Neural cell (in vitro differentiated cells): ENCODE measurements around the gene GPR85. TPM values are rescaled to one million over a fixed set of nuclear protein-coding genes. Genes with fewer than 3 reads are reported as not detected.

Experiments
- H2AFZ ChIP-seq: fragments of 200-600, 300-800 bp; sonication (generic), shearing (Covaris generic); 2 replicates; pipeline ENCODE4 v1.6.0; 2014; ENCODE audit warnings: low read depth, mild to moderate bottlenecking, antibody characterized with exemption, low read length, moderate library complexity
- H3F3A ChIP-seq: fragments of 200-600 bp; shearing (Covaris generic); 2 replicates; pipeline ENCODE4 v1.6.1; 2016; ENCODE audit warnings: mild to moderate bottlenecking, moderate library complexity, mixed read lengths, antibody characterized with exemption, low read length; ENCODE audit not compliant: insufficient read depth, poor library complexity, severe bottlenecking
- H3K27ac ChIP-seq: fragments of 200-600, 300-800 bp; sonication (generic), shearing (Covaris generic); 2 replicates; pipeline ENCODE4 v1.5.1; 2014; ENCODE audit warnings: mild to moderate bottlenecking, low read length, moderate library complexity
- H3K27me3 ChIP-seq: fragments of 300-800, 200-600 bp; sonication (generic), shearing (Covaris generic); 2 replicates; pipeline ENCODE4 v1.6.0; 2014; ENCODE audit warnings: mild to moderate bottlenecking, low read depth, low read length, moderate library complexity; ENCODE audit not compliant: insufficient read depth
- H3K36me3 ChIP-seq: fragments of 300-800, 200-600 bp; sonication (generic), shearing (Covaris generic); 2 replicates; pipeline ENCODE4 v1.5.1; 2014; ENCODE audit warnings: mild to moderate bottlenecking, antibody characterized with exemption, low read length, moderate library complexity; ENCODE audit not compliant: insufficient read depth
- H3K4me2 ChIP-seq: fragments of 300-800, 200-600 bp; sonication (generic), shearing (Covaris generic); 2 replicates; pipeline ENCODE4 v1.6.0; 2014; ENCODE audit warnings: mild to moderate bottlenecking, low read length
- H3K4me3 ChIP-seq: fragments of 300-800, 200-600 bp; sonication (generic), shearing (Covaris generic); 2 replicates; pipeline ENCODE4 v1.5.1; 2014; ENCODE audit warnings: mild to moderate bottlenecking, low read length, moderate library complexity
- H3K79me2 ChIP-seq: fragments of 200-600 bp; shearing (Covaris generic); replicated peaks from 2 replicates; pipeline ENCODE4 v1.6.0; 2014; ENCODE audit warnings: mild to moderate bottlenecking, low read length, moderate library complexity; ENCODE audit not compliant: insufficient read depth
- H3K9ac ChIP-seq: fragments of 300-800, 200-600 bp; sonication (generic), shearing (Covaris generic); 2 replicates; pipeline ENCODE4 v1.6.1; 2016; ENCODE audit warnings: mild to moderate bottlenecking, low read length, mixed read lengths
- H3K9me2 ChIP-seq: fragments of 200-600 bp; shearing (Covaris generic); 2 replicates; pipeline ENCODE4 v1.6.1; 2016; ENCODE audit warnings: mild to moderate bottlenecking, low read length, mixed read lengths; ENCODE audit not compliant: insufficient read depth
- H3K9me3 ChIP-seq: fragments of 200-600, 300-800 bp; sonication (generic), shearing (Covaris generic); 2 replicates; pipeline ENCODE4 v1.6.1; 2016; ENCODE audit warnings: mild to moderate bottlenecking, mixed run types, low read length, moderate library complexity, mixed read lengths
- H4K20me1 ChIP-seq: fragments of 200-600 bp; shearing (Covaris generic); 2 replicates; pipeline ENCODE4 v1.6.1; 2016; ENCODE audit warnings: mild to moderate bottlenecking, mixed run types; ENCODE audit not compliant: insufficient read depth
- EP300 ChIP-seq: fragments of 450-650 bp; conservative IDR thresholded peaks from 2 replicates; pipeline ENCODE4 v1.6.1; 2014; ENCODE audit warnings: antibody characterized with exemption, mild to moderate bottlenecking, moderate library complexity; ENCODE audit not compliant: poor library complexity, severe bottlenecking
- EZH2 ChIP-seq: fragments of 200-600, 300-800 bp; shearing (Covaris generic), sonication (generic); IDR thresholded peaks from 2 replicates; pipeline ENCODE4 v1.6.1; 2014; ENCODE audit warnings: antibody characterized with exemption, low read length, borderline replicate concordance, mild to moderate bottlenecking; ENCODE audit not compliant: insufficient read depth, poor library complexity, severe bottlenecking
- MXI1 ChIP-seq: fragments of 450-650 bp; conservative IDR thresholded peaks from 2 replicates; pipeline ENCODE4 v1.6.1; 2014; ENCODE audit warnings: antibody characterized with exemption, mild to moderate bottlenecking; ENCODE audit not compliant: poor library complexity, severe bottlenecking
- POLR2AphosphoS5 ChIP-seq: IDR thresholded peaks from 2 replicates; pipeline ENCODE4 v1.6.1; 2012
- RAD21 ChIP-seq: fragments of 450-650 bp; conservative IDR thresholded peaks from 2 replicates; pipeline ENCODE4 v1.6.1; 2014; ENCODE audit warnings: antibody characterized with exemption, mild to moderate bottlenecking, moderate library complexity
- REST ChIP-seq: IDR thresholded peaks from 2 replicates; pipeline ENCODE4 v1.6.1; 2012; ENCODE audit warnings: borderline replicate concordance
- SMC3 ChIP-seq: fragments of 450-650 bp; conservative IDR thresholded peaks from 2 replicates; pipeline ENCODE4 v1.6.1; 2014; ENCODE audit warnings: antibody characterized with exemption, mild to moderate bottlenecking, moderate library complexity; ENCODE audit not compliant: poor library complexity
- TAF1 ChIP-seq: IDR thresholded peaks from 2 replicates; pipeline ENCODE4 v1.6.1; 2012; ENCODE audit warnings: low read depth
- polyA plus RNA-seq: library from polyadenylated mRNA; depleted of rRNA; stranded (reverse); fragments of >200 nt; gene quantifications from 2 replicates; pipeline ENCODE4 v1.2.3, GENCODE V29; 2014
- TF ChIP-seq, protein P1 (sequence below): fragments of 450-650 bp; IDR thresholded peaks from 2 replicates; pipeline ENCODE4 v1.5.1; 2014; ENCODE audit warnings: antibody characterized with exemption, mild to moderate bottlenecking, moderate library complexity; ENCODE audit not compliant: poor library complexity, severe bottlenecking

GPR85 gene
- polyA plus RNA-seq, 1 donor from 2014 or later: 85.5 TPM

GRCh38 chr7:113113912-113114311, 27.3 kb upstream of the GPR85 start:
- no peaks in the 10 kb centered on the region for H3K79me2 ChIP-seq
- TF ChIP-seq POLR2AphosphoS5: no peak
- TF ChIP-seq REST: no peak
- TF ChIP-seq RAD21: peak; percentile 32
- no peak for TF ChIP-seq TAF1
- TF ChIP-seq MXI1: no peak
- TF ChIP-seq SMC3: no peak
- no peaks in the 10 kb centered on the region for H3K9me3 ChIP-seq
- H2AFZ ChIP-seq: no peak overlapping the region
- no peaks in the 10 kb centered on the region for H3F3A ChIP-seq
- no peaks in the 10 kb centered on the region for H3K27me3 ChIP-seq
- H3K27ac ChIP-seq: no peak overlapping the region
- H3K9ac ChIP-seq: no peak overlapping the region
- no peaks in the 10 kb centered on the region for H3K36me3 ChIP-seq
- no peak overlapping the region for H3K4me2 ChIP-seq
- no peaks in the 10 kb centered on the region for H3K9me2 ChIP-seq
- no peak overlapping the region for H3K4me3 ChIP-seq
- H4K20me1 ChIP-seq: no peaks in the 10 kb centered on the region

GRCh38 chr7:113109718-113110117, 23.1 kb upstream of the GPR85 start:
- Histone ChIP-seq H3K4me3 (no peak overlapping the region), H3K27me3 (no peaks in the 10 kb centered on the region), H3K4me2 (no peak overlapping the region), H3K36me3 (no peaks in the 10 kb centered on the region), H3K79me2 (no peaks in the 10 kb centered on the region), H3K9me3 (no peaks in the 10 kb centered on the region), H3K9me2 (no peaks in the 10 kb centered on the region), H4K20me1 (no peaks in the 10 kb centered on the region), H3K9ac (no peak overlapping the region), H3F3A (no peaks in the 10 kb centered on the region), H2AFZ (no peak overlapping the region), H3K27ac (no peak overlapping the region)
- TF ChIP-seq SMC3 (no peak), POLR2AphosphoS5 (no peak), EP300 (no peak), RAD21 (no peak), TAF1 (no peak), MXI1 (no peak), EZH2 (no peak), REST (no peak)
- TF ChIP-seq, protein P1, sequence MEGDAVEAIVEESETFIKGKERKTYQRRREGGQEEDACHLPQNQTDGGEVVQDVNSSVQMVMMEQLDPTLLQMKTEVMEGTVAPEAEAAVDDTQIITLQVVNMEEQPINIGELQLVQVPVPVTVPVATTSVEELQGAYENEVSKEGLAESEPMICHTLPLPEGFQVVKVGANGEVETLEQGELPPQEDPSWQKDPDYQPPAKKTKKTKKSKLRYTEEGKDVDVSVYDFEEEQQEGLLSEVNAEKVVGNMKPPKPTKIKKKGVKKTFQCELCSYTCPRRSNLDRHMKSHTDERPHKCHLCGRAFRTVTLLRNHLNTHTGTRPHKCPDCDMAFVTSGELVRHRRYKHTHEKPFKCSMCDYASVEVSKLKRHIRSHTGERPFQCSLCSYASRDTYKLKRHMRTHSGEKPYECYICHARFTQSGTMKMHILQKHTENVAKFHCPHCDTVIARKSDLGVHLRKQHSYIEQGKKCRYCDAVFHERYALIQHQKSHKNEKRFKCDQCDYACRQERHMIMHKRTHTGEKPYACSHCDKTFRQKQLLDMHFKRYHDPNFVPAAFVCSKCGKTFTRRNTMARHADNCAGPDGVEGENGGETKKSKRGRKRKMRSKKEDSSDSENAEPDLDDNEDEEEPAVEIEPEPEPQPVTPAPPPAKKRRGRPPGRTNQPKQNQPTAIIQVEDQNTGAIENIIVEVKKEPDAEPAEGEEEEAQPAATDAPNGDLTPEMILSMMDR: no peak
